GM18505 (cell line): ENCODE measurements around the gene PHLDA2.

Experiments used
- ATAC-seq: cut with Tn5 transposase; IDR thresholded peaks from one replicate; pipeline ENCODE4 v1.9.1; 2021; ENCODE audit not compliant: unreplicated experiment
- POLR2A ChIP-seq: IDR thresholded peaks from 4 replicates; pipeline ENCODE4 v1.6.1; 2011; ENCODE audit warnings: borderline replicate concordance; ENCODE audit not compliant: insufficient read depth, insufficient read length; ENCODE audit errors: extremely low read depth

The PHLDA2 gene

GRCh38 chr11:2928605-2929530 is at the start of gene PHLDA2:
Gene PHLDA2, minus strand, starts transcription at chr11:2929420. Its CDS starts 56 bp downstream, at chr11:2929364.
- no peak for TF ChIP-seq POLR2A
- no peak for ATAC-seq

GRCh38 chr11:2977113-2977512 is 47.9 kb upstream of the PHLDA2 start:
- ATAC-seq = no peak
- TF ChIP-seq POLR2A = no peak

GRCh38 chr11:2976294-2977063 is 47.3 kb upstream of the PHLDA2 start:
- TF ChIP-seq POLR2A = no peak
- no peak for ATAC-seq

GRCh38 chr11:2975594-2975993 is 46.4 kb upstream of the PHLDA2 start:
- TF ChIP-seq POLR2A = no peak

GRCh38 chr11:2974272-2974671 is 45.1 kb upstream of the PHLDA2 start:
- no peak for ATAC-seq
- TF ChIP-seq POLR2A = no peak

More at GRCh38 chr11:2975594-2975993, 46.4 kb upstream of the PHLDA2 start:
- ATAC-seq = no peak

GRCh38 chr11:2968341-2968900 is 39.2 kb upstream of the PHLDA2 start:
- ATAC-seq = no peak
- no peak for TF ChIP-seq POLR2A

GRCh38 chr11:2964782-2965181 is 35.6 kb upstream of the PHLDA2 start:
- ATAC-seq = no peak
- TF ChIP-seq POLR2A = no peak

- TF ChIP-seq POLR2A = no peak
- no peak for ATAC-seq
These were observed 34.5 kb upstream of the PHLDA2 start for GRCh38 chr11:2963761-2964160.

GRCh38 chr11:2963112-2963754 is 34.0 kb upstream of the PHLDA2 start:
- ATAC-seq = no peak
- no peak for TF ChIP-seq POLR2A

- no peak for ATAC-seq
- TF ChIP-seq POLR2A = no peak
These were observed 31.9 kb upstream of the PHLDA2 start for GRCh38 chr11:2961080-2961479.

GRCh38 chr11:2960139-2960538 is 30.9 kb upstream of the PHLDA2 start:
- no peak for TF ChIP-seq POLR2A
- ATAC-seq = no peak

- no peak for TF ChIP-seq POLR2A
- no peak for ATAC-seq
These were observed 29.0 kb upstream of the PHLDA2 start for GRCh38 chr11:2958251-2958650.

GRCh38 chr11:2955906-2956476 is 26.8 kb upstream of the PHLDA2 start:
- no peak for ATAC-seq
- no peak for TF ChIP-seq POLR2A
